ENCODE data around the gene ADRB1. TPM values are rescaled to one million over a fixed set of nuclear protein-coding genes. Genes with fewer than 3 reads are reported as not detected.

Gene ADRB1
- total RNA-seq = 19.0 and 22.0 TPM in 2 replicates

GRCh38 chr10:114043532-114044246 lies at the start of gene ADRB1:
ADRB1 (plus strand) TSS chr10:114043866; CDS start chr10:114044133, 267 bp downstream.
- DNase-seq = peak; percentile 89

DNA sequence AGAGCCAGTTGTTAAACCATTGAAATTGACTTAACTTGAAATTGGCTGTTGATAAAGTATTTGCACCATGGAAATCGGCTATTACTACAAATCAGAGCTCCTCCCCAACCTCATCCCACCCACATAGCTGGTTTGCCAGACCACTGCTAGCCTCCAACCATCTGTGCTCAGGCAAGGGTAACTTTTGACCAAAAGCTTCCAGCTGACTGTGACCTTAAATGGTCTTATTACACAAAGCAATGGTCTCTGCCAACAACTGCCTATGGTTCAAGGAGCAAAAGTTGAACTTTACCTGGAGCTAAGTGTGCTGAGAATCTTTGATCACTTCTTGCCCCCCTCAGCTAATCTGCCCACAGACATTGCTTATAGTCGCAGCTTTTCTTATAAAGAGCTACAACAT lies 48.5 kb upstream of the ADRB1 start:
- no peak for DNase-seq

GRCh38 chr10:113997428-113997827 lies 46.2 kb upstream of the ADRB1 start:
- DNase-seq = no peak

GRCh38 chr10:113999531-113999930 lies 44.1 kb upstream of the ADRB1 start:
- DNase-seq = no peak

- no peak for DNase-seq
These were observed 43.1 kb upstream of the ADRB1 start for GRCh38 chr10:114000457-114001010.

- no peak for DNase-seq
These were observed 41.2 kb upstream of the ADRB1 start for GRCh38 chr10:114002422-114002821.

DNA sequence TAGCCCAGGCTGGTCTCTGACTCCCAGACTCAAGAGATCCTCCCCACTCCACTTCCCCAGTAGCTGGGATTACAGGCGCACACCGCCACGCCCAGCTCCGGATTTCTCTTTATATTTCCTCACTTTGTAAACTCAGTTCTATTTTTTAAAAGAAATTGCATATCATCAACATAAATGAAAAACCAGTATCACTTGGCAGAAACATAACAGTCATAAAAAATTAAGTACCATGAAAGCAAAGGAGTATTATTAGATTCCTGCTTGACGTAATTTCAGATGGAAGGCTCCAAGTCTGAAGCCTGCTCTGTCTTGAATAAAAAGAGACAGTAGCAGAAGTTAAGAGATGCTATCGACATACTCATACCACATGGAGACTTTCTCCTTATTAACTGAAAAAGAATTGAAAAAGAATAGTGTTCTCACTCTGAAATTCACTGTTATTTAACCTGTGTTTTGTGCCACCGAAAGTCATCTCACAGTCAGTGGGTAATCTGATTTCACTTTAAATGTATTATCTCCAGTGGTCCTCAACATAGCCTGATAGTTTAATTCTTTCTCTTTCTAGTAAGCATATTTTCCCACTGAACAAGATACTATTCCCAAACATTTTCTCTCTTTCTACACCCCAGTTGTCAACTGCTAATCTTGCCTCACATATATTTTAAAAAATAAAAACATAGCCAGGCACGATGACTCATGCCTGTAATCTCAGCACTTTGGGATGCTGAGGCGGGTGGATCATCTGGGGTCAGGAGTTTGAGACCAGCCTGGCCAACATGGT lies 40.3 kb upstream of the ADRB1 start:
- DNase-seq = no peak

- peak; percentile 51 for DNase-seq
These were observed 34.2 kb upstream of the ADRB1 start for GRCh38 chr10:114009281-114009996.

DNA sequence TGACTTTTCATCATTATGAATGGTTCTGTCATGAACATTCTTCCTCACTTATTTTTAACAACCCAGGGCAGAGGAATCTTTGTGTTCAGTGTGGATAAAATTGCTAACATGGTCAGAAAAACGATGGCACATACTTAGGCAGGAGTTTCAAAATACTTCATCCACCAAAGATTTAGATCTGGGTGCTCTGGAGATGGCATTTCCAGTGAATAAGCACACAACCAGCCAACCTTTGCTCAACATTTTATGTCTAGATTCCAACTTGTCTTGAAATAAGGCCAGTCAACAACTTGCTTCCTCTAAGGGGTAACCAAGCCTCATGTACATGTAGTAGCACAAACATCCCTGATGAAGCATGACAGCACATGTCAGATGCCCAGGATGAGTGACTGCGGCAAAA lies 33.4 kb upstream of the ADRB1 start:
- DNase-seq = no peak

- DNase-seq = no peak
These were observed 31.0 kb upstream of the ADRB1 start for GRCh38 chr10:114012650-114013049.

DNA sequence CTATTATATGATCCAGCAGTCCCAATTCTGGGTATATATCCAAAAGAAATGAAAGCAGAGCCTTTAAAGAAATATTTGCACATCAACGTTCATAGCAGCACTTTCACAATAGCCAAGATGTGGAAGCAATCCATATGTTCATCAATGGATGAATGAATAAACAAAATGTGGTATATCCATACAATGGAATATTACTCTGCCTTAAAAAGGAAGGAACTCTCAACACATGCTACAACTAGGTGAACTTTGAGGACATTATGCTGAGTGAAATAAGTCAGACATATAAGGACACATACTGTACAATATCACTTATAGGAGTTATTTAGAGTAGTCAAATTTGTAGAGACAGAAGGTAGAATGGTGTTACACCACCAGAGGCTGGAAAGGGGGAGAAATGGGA lies 28.0 kb upstream of the ADRB1 start:
- DNase-seq = no peak

DNA sequence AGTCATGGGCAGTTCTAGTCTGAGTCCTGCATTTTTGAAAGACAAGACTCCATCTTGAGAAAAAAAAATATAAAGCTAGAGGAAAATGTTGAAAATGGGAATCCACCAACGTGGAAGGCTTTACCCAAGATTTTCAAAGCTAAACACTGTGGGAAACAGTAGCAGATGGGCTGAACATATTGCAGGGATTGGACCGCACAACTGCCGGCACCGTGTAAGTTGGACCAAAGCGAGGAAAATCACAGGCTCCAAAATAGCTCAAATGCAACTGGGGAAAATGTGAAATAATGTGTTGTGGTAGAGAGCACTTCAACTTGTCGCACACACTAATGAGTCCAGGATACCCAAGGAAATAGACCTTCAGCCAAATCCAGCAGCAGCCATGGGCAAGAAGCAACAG lies 26.4 kb upstream of the ADRB1 start:
- no peak for DNase-seq

DNA sequence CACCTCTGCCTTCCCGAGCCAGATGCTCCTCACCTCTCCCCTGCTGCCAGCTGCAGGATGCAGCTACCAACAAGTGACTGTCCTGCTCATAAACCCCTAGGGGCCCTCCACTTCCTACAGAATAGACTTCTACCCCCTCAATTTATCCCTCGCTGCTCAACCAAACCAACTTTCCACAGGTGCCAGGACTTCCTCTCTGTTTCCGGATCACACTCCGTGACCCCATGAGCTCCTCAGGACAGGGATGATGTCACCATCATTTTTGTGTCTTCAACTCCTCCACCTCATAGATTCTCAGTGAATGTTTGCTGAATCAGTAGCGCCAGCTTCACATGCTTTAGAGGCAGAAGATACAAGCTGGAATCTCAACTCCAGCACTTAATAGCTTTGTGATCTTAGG lies 25.8 kb upstream of the ADRB1 start:
- no peak for DNase-seq

DNA sequence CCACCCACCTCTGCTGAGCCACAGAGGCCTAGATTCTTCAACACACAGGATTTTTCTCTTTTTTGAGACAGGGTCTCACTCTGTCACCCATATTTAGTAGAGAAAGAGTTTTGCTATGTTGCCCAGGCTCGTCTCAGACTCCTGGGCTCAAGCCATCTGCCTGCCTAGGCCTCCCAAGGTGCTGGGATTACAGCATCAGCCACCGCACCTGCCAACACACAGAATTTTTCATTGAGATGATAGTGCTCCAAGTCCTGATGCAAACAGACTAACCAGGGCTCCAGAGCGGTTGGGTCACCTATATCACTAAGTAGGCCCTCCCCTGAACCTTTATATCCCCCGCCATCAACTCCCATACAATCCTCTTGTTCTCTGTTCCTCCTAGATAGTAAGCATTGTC lies 24.4 kb upstream of the ADRB1 start:
- DNase-seq = no peak

- DNase-seq = peak; percentile 30
These were observed 22.5 kb upstream of the ADRB1 start for GRCh38 chr10:114021154-114021553.

GRCh38 chr10:114021717-114022680 lies 21.7 kb upstream of the ADRB1 start:
- DNase-seq = no peak

DNA sequence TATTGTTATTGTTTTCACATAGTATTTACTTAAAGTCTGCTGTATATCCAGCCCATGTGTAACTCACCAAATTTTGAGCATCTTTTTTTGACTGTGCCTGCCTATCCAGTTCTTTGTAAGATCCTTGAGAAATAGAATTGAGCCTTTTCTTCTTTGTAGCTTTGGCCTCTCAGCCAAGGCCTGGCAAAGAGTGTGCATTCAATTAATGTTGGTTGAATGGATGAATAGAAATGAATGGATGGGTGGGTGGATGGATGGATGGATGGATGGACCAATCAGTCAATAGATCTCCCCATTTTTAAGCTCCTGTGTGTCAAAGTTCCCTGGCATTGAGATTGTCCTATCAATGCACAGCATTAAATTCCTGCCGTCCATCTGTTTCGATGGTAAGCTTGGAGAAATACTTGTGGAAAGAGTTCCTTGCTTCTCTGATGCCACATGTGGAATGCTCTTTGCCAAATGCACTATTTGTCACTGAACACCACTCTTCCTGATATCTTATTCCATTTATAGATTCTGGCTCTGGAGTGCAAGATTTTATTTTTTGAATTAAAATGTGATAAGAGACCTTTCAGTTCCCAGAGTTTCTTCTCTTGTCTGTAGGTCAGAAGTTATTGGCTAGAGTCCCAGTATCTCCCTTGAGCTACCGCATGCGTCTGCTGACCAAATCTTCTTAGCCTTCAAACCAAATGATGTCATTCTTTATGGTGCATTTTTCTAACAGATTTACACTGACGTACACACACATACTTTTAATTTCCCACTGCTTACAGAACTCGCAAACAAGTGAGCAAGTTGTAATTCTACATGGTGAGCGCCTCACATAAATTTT lies 20.7 kb upstream of the ADRB1 start:
- DNase-seq = no peak

- no peak for DNase-seq
These were observed 18.6 kb upstream of the ADRB1 start for GRCh38 chr10:114024876-114025610.

DNA sequence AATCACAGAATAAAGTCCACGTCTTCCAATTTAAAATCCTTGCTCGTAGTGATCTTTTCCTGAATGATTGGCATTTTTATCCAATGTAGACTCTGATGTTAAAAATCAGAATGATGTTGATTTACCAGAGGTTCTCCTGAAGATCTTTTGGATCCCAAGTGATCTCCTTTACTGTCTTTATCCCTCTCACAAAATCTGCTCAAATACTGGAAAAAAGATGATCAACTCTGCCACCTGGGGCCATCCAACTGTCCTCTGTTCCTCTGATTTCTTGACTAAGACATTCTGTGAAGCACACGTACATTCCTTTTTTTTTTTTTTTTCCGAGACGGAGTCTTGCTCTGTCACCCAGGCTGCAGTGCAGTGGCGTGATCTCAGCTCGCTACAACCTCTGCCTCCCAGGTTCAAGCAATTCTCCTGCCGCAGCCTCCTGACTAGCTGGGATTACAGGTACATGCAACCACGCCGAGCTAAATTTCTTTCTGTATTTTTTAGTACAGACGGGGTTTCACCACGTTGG lies 18.0 kb upstream of the ADRB1 start:
- no peak for DNase-seq
